ENCODE data around the gene TP53RK.

GRCh38 chr20:46651091-46651962, 37.9 kb downstream of the TP53RK start, which contains the start of gene SLC13A3:
- TF ChIP-seq POLR2A (IDR thresholded peaks at IDR 0.05; ENCODE audit: low read depth, low read length) (no peak), POU2F2 (IDR thresholded peaks at IDR 0.05; ENCODE audit: low read depth, low read length) (no peak), POLR2AphosphoS5 (IDR thresholded peaks at IDR 0.05; ENCODE audit: low read depth, low read length) (no peak)
